HepG2 (cell line): ENCODE data around the gene ZNF146. TPM values are rescaled to one million over a fixed set of nuclear protein-coding genes. Genes with fewer than 3 reads are reported as not detected.

Experiments used
- ATAC-seq: fragments of 200-7000 bp; cut with Tn5 transposase; 3 replicates; pipeline ENCODE4 v1.9.1; 2020; ENCODE audit warnings: mild to moderate bottlenecking, moderate library complexity
- BruUV-seq: library from RNA; stranded (reverse); fragments of 400-500 nt; replicated peaks from 2 replicates; lab custom pipeline; 2021; lab: Mats Ljungman, UMichigan
- CTCF ChIA-PET: fragments of 300-600 bp; formaldehyde crosslinking; extraction: SDS; loops from one replicate; lab custom pipeline; 2021; ENCODE audit warnings: low total read pairs, inconsistent platforms, low intra/inter-chr PET ratio; lab: Yijun Ruan, JAX
- POLR2A ChIA-PET: fragments of 350-600 bp; sonication (Branson Sonifier 250); formaldehyde crosslinking; loops from one replicate; lab custom pipeline; 2020; ENCODE audit warnings: antibody characterized with exemption, inconsistent platforms; lab: Yijun Ruan, JAX
- DNase-seq: peaks from one replicate; pipeline ENCODE4 v3.0.0-alpha.2; 2015; ENCODE audit warnings: low spot score
- FAIRE-seq: peaks from 3 replicates; lab custom pipeline; 2011; peaks lifted over from hg19 to GRCh38; lab: Jason Lieb, UNC
- H2AFZ ChIP-seq: one replicate; pipeline ENCODE4 v1.6.1; 2011; ENCODE audit warnings: low read length, inconsistent platforms
- H3K27ac ChIP-seq: fragments of 300-600 bp; 3 replicates; pipeline ENCODE4 v1.8.0; 2011; ENCODE audit warnings: mixed run types, mild to moderate bottlenecking, mixed read lengths, low read length, inconsistent platforms; ENCODE audit not compliant: insufficient read depth; ENCODE audit errors: extremely low read length
- H3K27me3 ChIP-seq, 2 experiments: fragments of 200-600 bp in 1 of 2; 2 replicates in 1 of 2; 3 replicates in 1 of 2; pipeline versions ENCODE4 v1.6.0 to v1.8.0; 2011; ENCODE audit warnings: low read length in 2 of 2, mild to moderate bottlenecking in 2 of 2, moderate library complexity in 2 of 2, inconsistent platforms in 1 of 2; ENCODE audit not compliant: insufficient read depth in 2 of 2, control insufficient read depth in 1 of 2
- H3K36me3 ChIP-seq, 2 experiments: fragments of 200-600 bp in 1 of 2; replicated peaks in 1 of 2; 2 replicates in 1 of 2; 3 replicates in 1 of 2; pipeline versions ENCODE4 v1.5.1 to v1.8.0; 2011; ENCODE audit warnings: low read length in 2 of 2, inconsistent platforms in 1 of 2; ENCODE audit not compliant: insufficient read depth in 2 of 2, control insufficient read depth in 1 of 2
- H3K4me1 ChIP-seq: 2 replicates; pipeline ENCODE4 v1.5.1; 2012; ENCODE audit warnings: low read length, inconsistent platforms; ENCODE audit not compliant: insufficient read depth
- H3K4me2 ChIP-seq: 2 replicates; pipeline ENCODE4 v1.6.0; 2011; ENCODE audit warnings: low read depth, low read length, inconsistent platforms
- H3K4me3 ChIP-seq, 3 experiments: fragments of 200-600 bp in 1 of 3; sonication (generic), shearing (Covaris generic) in 1 of 3; replicated peaks in 1 of 3; 2 replicates each; pipeline ENCODE4 v1.5.1; 2011 to 2016; ENCODE audit warnings: low read length in 3 of 3, inconsistent platforms in 2 of 3, low read depth in 2 of 3, mild to moderate bottlenecking in 2 of 3, control low read depth in 1 of 3, mixed read lengths in 1 of 3; ENCODE audit not compliant: insufficient read depth in 1 of 3
- H3K79me2 ChIP-seq: one replicate; pipeline ENCODE4 v1.6.1; 2011; ENCODE audit warnings: low read length, inconsistent platforms; ENCODE audit not compliant: insufficient read depth
- H3K9ac ChIP-seq: 2 replicates; pipeline ENCODE4 v1.6.0; 2011; ENCODE audit warnings: mild to moderate bottlenecking, low read depth, low read length, inconsistent platforms; ENCODE audit not compliant: insufficient read depth
- H3K9me3 ChIP-seq: 2 replicates; pipeline ENCODE4 v1.5.1; 2012; ENCODE audit warnings: mild to moderate bottlenecking, low read length
- H4K20me1 ChIP-seq: 2 replicates; pipeline ENCODE4 v1.6.0; 2011; ENCODE audit warnings: inconsistent platforms, mild to moderate bottlenecking, low read length, moderate library complexity; ENCODE audit not compliant: insufficient read depth
- ATF7-NPFF ChIP-seq: sonication (generic); formaldehyde crosslinking; IDR thresholded peaks from 2 replicates; pipeline ENCODE4 v1.8.1; 2023; ENCODE audit warnings: mild to moderate bottlenecking, low read depth, missing genetic modification reagents, moderate library complexity
- MAF1 ChIP-seq: sonication (generic); formaldehyde crosslinking; IDR thresholded peaks from 2 replicates; pipeline ENCODE4 v1.5.0; 2020; ENCODE audit warnings: missing genetic modification reagents, borderline replicate concordance
- PHB2 ChIP-seq: fragments of 450-650 bp; IDR thresholded peaks from 2 replicates; pipeline ENCODE4 v1.6.1; 2018; ENCODE audit not compliant: partially characterized antibody
- ZBTB39 ChIP-seq: sonication (generic); formaldehyde crosslinking; IDR thresholded peaks from 2 replicates; pipeline ENCODE4 v1.5.0; 2020; ENCODE audit warnings: missing genetic modification reagents
- ZFP37 ChIP-seq: sonication (generic); formaldehyde crosslinking; IDR thresholded peaks from 2 replicates; pipeline ENCODE4 v1.4.0; 2020; ENCODE audit warnings: missing genetic modification reagents, borderline replicate concordance
- ZNF263 ChIP-seq: sonication (generic); formaldehyde crosslinking; IDR thresholded peaks from 2 replicates; pipeline ENCODE4 v1.4.0; 2020; ENCODE audit warnings: missing genetic modification reagents
- ZNF841 ChIP-seq: sonication (generic); formaldehyde crosslinking; IDR thresholded peaks from 2 replicates; pipeline ENCODE4 v1.8.1; 2023; ENCODE audit warnings: missing genetic modification reagents, borderline replicate concordance
- ZXDC ChIP-seq: sonication (generic); formaldehyde crosslinking; IDR thresholded peaks from 2 replicates; pipeline ENCODE4 v1.5.0; 2020; ENCODE audit warnings: mild to moderate bottlenecking, missing genetic modification reagents
- WGBS: methylation state at CpG from one replicate; pipeline ENCODE4 v1.1.6; 2017; ENCODE audit warnings: low lambda C conversion rate; 5-methylcytosine and 5-hydroxymethylcytosine counted together
- in situ Hi-C: cut with HindIII; loops from 2 replicates; pipeline ENCODE4 v1.10.0; 2017; ENCODE audit warnings: low pct_unique_long_range_greater_than_20kb; ENCODE audit not compliant: extremely low pct_ligation_motif_present
- intact Hi-C: fragments of 100-400 bp; cut with micrococcal nuclease; formaldehyde crosslinking; loops from one replicate; pipeline ENCODE4 v1.10.0; 2022; ENCODE audit not compliant: unreplicated experiment
- polyA plus RNA-seq, 8 experiments: library from polyadenylated mRNA; depleted of rRNA in 3 of 8; stranded (reverse) in 7 of 8; unstranded in 1 of 8; fragments of >200 nt; fragmentation: Illumina TruSeq in 4 of 8; extraction: Trizol in 4 of 8; gene quantifications; 2 replicates each; pipeline versions ENCODE4 v1.2.1 to v1.2.3, GENCODE V29; 2011 to 2016; ENCODE audit warnings: low read depth in 4 of 8, missing spikeins in 1 of 8, mixed read lengths in 1 of 8; ENCODE audit not compliant: insufficient read depth in 1 of 8
- total RNA-seq, 5 experiments: library from RNA; depleted of rRNA; stranded (reverse); fragments of >200 nt; fragmentation: Illumina TruSeq; extraction: Trizol; gene quantifications; 2 replicates each; pipeline ENCODE4 v1.2.3, GENCODE V29; 2016; ENCODE audit warnings: low read depth in 1 of 5

ZNF146 gene
- total and polyA plus RNA-seq, 2 of the 13 experiments (the other 11 are each of a cell fraction or from before 2014, with no cell fraction given) = 28.4 to 52.7 TPM

- FAIRE-seq = no peak
- no peak overlapping the region for H3K4me2 ChIP-seq
- CTCF ChIA-PET = interaction anchor here (2.3 kb wide), 1 partner anchor 42 kb away, joined by 44 read pairs; no protein-coding TSS in a partner anchor
- no peaks in the 10 kb centered on the region; a peak in 1 of 5 replicates for H3K27me3 ChIP-seq
- no peaks in the 10 kb centered on the region for H4K20me1 ChIP-seq
- H3K4me3 ChIP-seq = no peak overlapping the region
- no peak for TF ChIP-seq ATF7-NPFF (CRISPR knock-in tag)
- TF ChIP-seq, all 625 proteins: peak for 0
- ATAC-seq (no peak), DNase-seq (no peak)
- Histone ChIP-seq H3K79me2 (no peaks in the 10 kb centered on the region), H3K4me1 (0 out of 2 replicates have a peak, but pooled peaks cover 10% of the 10 kb centered on the region), H2AFZ (no peak overlapping the region), H3K27ac (no peak overlapping the region), H3K9ac (no peak overlapping the region), H3K36me3 (no peaks in the 10 kb centered on the region), H3K9me3 (no peaks in the 10 kb centered on the region)
- WGBS = 85% methylated on average over 9 of the region's 9 CpGs
- in situ Hi-C loops (no loop called here), intact Hi-C loops (no loop called here)
- no TSS peak for BruUV-seq
- POLR2A ChIA-PET = interaction anchor here (0.9 to 2.5 kb wide), 2 partner anchors 40 to 41 kb away, joined by 3 to 10 read pairs; no protein-coding TSS in a partner anchor
Measured at GRCh38 chr19:36169084-36169760, 45.7 kb upstream of the ZNF146 start.

- DNase-seq = no peak
- Histone ChIP-seq H3K4me2 (no peak overlapping the region), H4K20me1 (no peaks in the 10 kb centered on the region), H3K4me1 (0 out of 2 replicates have a peak, but pooled peaks cover 10% of the 10 kb centered on the region), H3K9ac (no peak overlapping the region), H3K36me3 (no peaks in the 10 kb centered on the region), H3K9me3 (no peaks in the 10 kb centered on the region), H2AFZ (no peak overlapping the region), H3K27me3 (no peaks in the 10 kb centered on the region; a peak in 1 of 5 replicates), H3K4me3 (no peak overlapping the region)
- POLR2A ChIA-PET = no interaction called here
- no peak for FAIRE-seq
- TF ChIP-seq ZNF263 (CRISPR knock-in tag) (no peak), ZNF841 (no peak), ZBTB39 (CRISPR knock-in tag) (no peak), ZFP37 (CRISPR knock-in tag) (no peak), MAF1 (no peak), PHB2 (no peak), ZXDC (CRISPR knock-in tag) (no peak)
- TF ChIP-seq, all 625 proteins: peak for 0
- intact Hi-C loops (no loop called here), in situ Hi-C loops (loop anchor here (5.0 kb wide), 1 partner anchor 46 kb away; no protein-coding TSS in a partner anchor)
- 60% methylated on average over 5 of the region's 5 CpGs for WGBS
- Histone ChIP-seq H3K79me2 (no peaks in the 10 kb centered on the region), H3K27ac (no peak overlapping the region)
- BruUV-seq = no TSS peak
- CTCF ChIA-PET = interaction anchor here (1.2 kb wide), 1 partner anchor 45 kb away, joined by 3 read pairs; no protein-coding TSS in a partner anchor
- no peak for ATAC-seq
Measured at GRCh38 chr19:36172852-36173251, 42.1 kb upstream of the ZNF146 start.
